ENCODE data around the gene RRBP1. TPM values are rescaled to one million over a fixed set of nuclear protein-coding genes. Genes with fewer than 3 reads are reported as not detected.

Gene RRBP1
- total RNA-seq, 6 experiments from 2014 or later: 121 to 274 (median 193) TPM

- WGBS (ENCODE audit: insufficient coverage, low coverage, low lambda C conversion rate, missing lambda C conversion rate): 69% methylated on average over 3 of the region's 3 CpGs
- Histone ChIP-seq H3K9me3 (no peaks in the 10 kb centered on the region), H3K27ac (peak overlapping the region in 1 of 3 donors; percentile 94)
Observed at GRCh38 chr20:17678886-17679285, 3.2 kb downstream of the RRBP1 start.

DNA sequence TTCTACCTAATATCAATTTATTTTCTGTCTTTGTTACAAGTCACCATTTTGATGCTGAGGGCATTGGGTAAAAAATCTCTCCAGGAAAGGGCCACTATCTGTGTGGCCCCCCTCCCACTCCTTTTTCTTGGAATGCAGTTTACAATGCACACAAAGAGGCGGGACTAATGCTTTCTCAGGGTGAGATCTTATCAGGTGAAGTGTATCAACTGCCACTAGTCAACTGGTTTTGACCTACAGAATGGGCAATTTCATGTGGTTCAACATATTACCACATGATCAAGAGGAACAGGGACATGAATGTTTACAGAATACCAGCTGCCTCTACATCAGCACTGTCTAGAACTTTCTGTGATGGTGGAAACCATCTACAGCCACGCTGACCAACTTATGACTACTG, 3.7 kb downstream of the RRBP1 start:
- H3K36me3 ChIP-seq: peaks cover 0 to 12% (median 0%) of the 10 kb centered on the region in 4 donors
- peaks cover 0 to 61% (median 28%) of the 10 kb centered on the region in 4 donors for H3K4me1 ChIP-seq
- TF ChIP-seq POLR2A (IDR thresholded peaks at IDR 0.05): no peak
- TF ChIP-seq, protein P1, sequence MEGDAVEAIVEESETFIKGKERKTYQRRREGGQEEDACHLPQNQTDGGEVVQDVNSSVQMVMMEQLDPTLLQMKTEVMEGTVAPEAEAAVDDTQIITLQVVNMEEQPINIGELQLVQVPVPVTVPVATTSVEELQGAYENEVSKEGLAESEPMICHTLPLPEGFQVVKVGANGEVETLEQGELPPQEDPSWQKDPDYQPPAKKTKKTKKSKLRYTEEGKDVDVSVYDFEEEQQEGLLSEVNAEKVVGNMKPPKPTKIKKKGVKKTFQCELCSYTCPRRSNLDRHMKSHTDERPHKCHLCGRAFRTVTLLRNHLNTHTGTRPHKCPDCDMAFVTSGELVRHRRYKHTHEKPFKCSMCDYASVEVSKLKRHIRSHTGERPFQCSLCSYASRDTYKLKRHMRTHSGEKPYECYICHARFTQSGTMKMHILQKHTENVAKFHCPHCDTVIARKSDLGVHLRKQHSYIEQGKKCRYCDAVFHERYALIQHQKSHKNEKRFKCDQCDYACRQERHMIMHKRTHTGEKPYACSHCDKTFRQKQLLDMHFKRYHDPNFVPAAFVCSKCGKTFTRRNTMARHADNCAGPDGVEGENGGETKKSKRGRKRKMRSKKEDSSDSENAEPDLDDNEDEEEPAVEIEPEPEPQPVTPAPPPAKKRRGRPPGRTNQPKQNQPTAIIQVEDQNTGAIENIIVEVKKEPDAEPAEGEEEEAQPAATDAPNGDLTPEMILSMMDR (IDR thresholded peaks at IDR 0.05): no peak
- no peak overlapping the region for H3K4me3 ChIP-seq
- no peaks in the 10 kb centered on the region for H3K9me3 ChIP-seq
- H3K27ac ChIP-seq: peak overlapping the region in 2 of 3 donors; percentile 7 to 39
- peak in 1 of 3 donors; percentile 0 for DNase-seq
- ATAC-seq: no peak
- H3K27me3 ChIP-seq: no peaks in the 10 kb centered on the region
- 83% methylated on average over 2 of the region's 2 CpGs for WGBS (ENCODE audit: insufficient coverage, low coverage, low lambda C conversion rate, missing lambda C conversion rate)
- intact Hi-C loops (cut with DNase I): no loop called here

More at GRCh38 chr20:17678886-17679285, 3.2 kb downstream of the RRBP1 start:
- TF ChIP-seq POLR2A (IDR thresholded peaks at IDR 0.05): no peak
- TF ChIP-seq, protein P1 (IDR thresholded peaks at IDR 0.05): no peak
- Histone ChIP-seq H3K4me1 (peaks cover 0 to 67% (median 31%) of the 10 kb centered on the region in 4 donors), H3K4me3 (no peak overlapping the region), H3K27me3 (no peaks in the 10 kb centered on the region), H3K36me3 (peaks cover 0 to 12% (median 0%) of the 10 kb centered on the region in 4 donors)
- ATAC-seq (no peak), DNase-seq (peak in 1 of 3 donors; percentile 26)
- intact Hi-C loops (cut with DNase I): no loop called here

DNA sequence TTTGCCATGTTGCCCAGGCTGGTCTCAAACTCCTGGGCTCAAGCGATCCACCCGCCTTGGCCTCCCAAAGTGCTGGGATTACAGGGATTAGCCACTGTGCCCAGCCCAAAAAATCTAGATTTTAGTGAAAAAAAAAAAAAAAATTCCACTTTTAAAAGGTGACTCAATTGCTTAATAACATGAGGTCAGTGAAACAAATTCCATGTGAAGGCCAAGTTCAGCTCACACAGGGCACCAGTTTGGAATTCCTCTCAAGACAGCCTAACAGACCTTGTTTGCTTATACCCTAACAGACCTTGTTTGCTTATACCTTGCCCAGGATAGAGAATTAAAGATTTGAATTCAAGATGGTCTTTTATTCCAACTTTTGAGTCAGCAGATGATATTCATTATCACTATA, 5.1 kb downstream of the RRBP1 start:
- ATAC-seq (no peak), DNase-seq (peak in 1 of 3 donors; percentile 12)
- intact Hi-C loops (cut with DNase I): no loop called here
- no peaks in the 10 kb centered on the region for H3K27me3 ChIP-seq
- peak overlapping the region in 1 of 3 donors; percentile 34 for H3K27ac ChIP-seq
- no peaks in the 10 kb centered on the region for H3K9me3 ChIP-seq
- no peak overlapping the region for H3K4me3 ChIP-seq
- peaks cover 0 to 12% (median under 1%) of the 10 kb centered on the region in 4 donors for H3K36me3 ChIP-seq
- TF ChIP-seq, protein P1 (IDR thresholded peaks at IDR 0.05): no peak
- no peak for TF ChIP-seq POLR2A (IDR thresholded peaks at IDR 0.05)
- no CpG with 5 or more reads among the region's 2 CpGs for WGBS (ENCODE audit: insufficient coverage, low coverage, low lambda C conversion rate, missing lambda C conversion rate)
- peaks cover 0 to 54% (median 24%) of the 10 kb centered on the region in 4 donors for H3K4me1 ChIP-seq

DNA sequence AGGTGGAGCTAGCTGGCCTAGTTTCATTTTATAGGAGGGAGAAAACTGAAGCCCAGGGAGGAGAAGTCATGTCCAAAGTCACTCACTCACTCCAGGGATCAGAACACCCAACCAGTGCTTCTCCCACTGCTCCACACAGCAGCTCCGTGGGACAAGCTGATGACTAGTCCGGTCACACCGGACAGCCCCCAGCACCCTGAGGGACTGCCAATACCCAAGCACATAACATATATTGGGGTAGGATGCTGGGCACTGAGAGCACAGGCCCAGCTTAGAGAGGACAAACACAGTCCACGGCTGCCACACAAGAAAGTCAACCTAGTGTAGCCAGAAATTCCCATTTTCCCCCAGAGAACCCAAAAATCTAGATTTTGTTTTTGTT, 5.7 kb downstream of the RRBP1 start:
- H3K27ac ChIP-seq: peak overlapping the region in 1 of 3 donors; percentile 34
- intact Hi-C loops (cut with DNase I): no loop called here

More for the DNA sequence above, 5.7 kb downstream of the RRBP1 start:
- ATAC-seq: no peak
- WGBS (ENCODE audit: insufficient coverage, low coverage, low lambda C conversion rate, missing lambda C conversion rate): 80% methylated on average over 1 of the region's 4 CpGs
- peak in 1 of 3 donors; percentile 37 for DNase-seq
- Histone ChIP-seq H3K36me3 (peaks cover 0 to 12% (median under 1%) of the 10 kb centered on the region in 4 donors), H3K4me1 (peaks cover 0 to 56% (median 24%) of the 10 kb centered on the region in 4 donors), H3K27me3 (no peaks in the 10 kb centered on the region), H3K9me3 (no peaks in the 10 kb centered on the region), H3K4me3 (no peak overlapping the region)
- no peak for TF ChIP-seq POLR2A (IDR thresholded peaks at IDR 0.05)
- TF ChIP-seq, protein P1 (IDR thresholded peaks at IDR 0.05): no peak
